Measurements from ENCODE around the gene CYSTM1.

The CYSTM1 gene

GRCh38 chr5:140208065-140208464, 33.1 kb downstream of the CYSTM1 start:
- no peak for DNase-seq (ENCODE audit: low read depth)

- no peak for DNase-seq (ENCODE audit: low read depth)
These were observed 38.5 kb downstream of the CYSTM1 start for GRCh38 chr5:140213370-140213983.

GRCh38 chr5:140214831-140215230, 39.8 kb downstream of the CYSTM1 start:
- DNase-seq (ENCODE audit: low read depth) = no peak

- DNase-seq (ENCODE audit: low read depth) = no peak
These were observed 40.3 kb downstream of the CYSTM1 start for GRCh38 chr5:140215276-140215675.

- no peak for DNase-seq (ENCODE audit: low read depth)
These were observed 41.6 kb downstream of the CYSTM1 start for GRCh38 chr5:140216478-140217074.

- DNase-seq (ENCODE audit: low read depth) = no peak
These were observed 42.5 kb downstream of the CYSTM1 start for GRCh38 chr5:140217299-140218026.

GRCh38 chr5:140219068-140219991, 44.3 kb downstream of the CYSTM1 start:
- DNase-seq (ENCODE audit: low read depth) = no peak

- DNase-seq (ENCODE audit: low read depth) = no peak
These were observed 45.2 kb downstream of the CYSTM1 start for GRCh38 chr5:140220032-140220697.

- no peak for DNase-seq (ENCODE audit: low read depth)
These were observed 45.7 kb downstream of the CYSTM1 start for GRCh38 chr5:140220698-140221064.

- DNase-seq (ENCODE audit: low read depth) = no peak
These were observed 46.8 kb downstream of the CYSTM1 start for GRCh38 chr5:140221697-140222223.

- DNase-seq (ENCODE audit: low read depth) = no peak
These were observed 47.4 kb downstream of the CYSTM1 start for GRCh38 chr5:140222416-140222815.

- DNase-seq (ENCODE audit: low read depth) = no peak
These were observed 48.6 kb downstream of the CYSTM1 start for GRCh38 chr5:140223567-140223966.

- DNase-seq (ENCODE audit: low read depth) = no peak
These were observed 49.7 kb downstream of the CYSTM1 start for GRCh38 chr5:140224658-140225057.

- no peak for DNase-seq (ENCODE audit: low read depth)
These were observed 50.4 kb downstream of the CYSTM1 start for GRCh38 chr5:140225396-140225795.

- DNase-seq (ENCODE audit: low read depth) = no peak
These were observed 52.1 kb downstream of the CYSTM1 start for GRCh38 chr5:140227046-140227445.

GRCh38 chr5:140228364-140228837, 53.4 kb downstream of the CYSTM1 start:
- DNase-seq (ENCODE audit: low read depth) = no peak

- no peak for DNase-seq (ENCODE audit: low read depth)
These were observed 55.4 kb downstream of the CYSTM1 start for GRCh38 chr5:140230373-140230772.

- DNase-seq (ENCODE audit: low read depth) = no peak
These were observed 57.7 kb downstream of the CYSTM1 start for GRCh38 chr5:140232731-140233130.

- DNase-seq (ENCODE audit: low read depth) = no peak
These were observed 59.5 kb downstream of the CYSTM1 start for GRCh38 chr5:140234377-140234989.

GRCh38 chr5:140235791-140236551, 61.0 kb downstream of the CYSTM1 start:
- DNase-seq (ENCODE audit: low read depth) = no peak

Measured in stimulated activated CD8-positive, alpha-beta memory T cell treated with anti-CD3 and anti-CD28 coated beads, Interleukin-7, amount 100 ng/mL, for 24 hours (primary cell).